AG08396 (cell line): ENCODE measurements around the gene ZNF14.
"Not testable (repeated sequence)": the region's sequence is repeated elsewhere in the genome, so short reads cannot be mapped to it uniquely, and the experiment has no call there.

Experiments
- DNase-seq: peaks from one replicate; pipeline ENCODE4 v3.0.0; 2012; ENCODE audit warnings: low spot score, mixed read lengths

The ZNF14 gene

GRCh38 chr19:19746286-19747213 is 13.6 kb upstream of the ZNF14 start:
- DNase-seq: no peak

GRCh38 chr19:19745496-19746285 is 12.8 kb upstream of the ZNF14 start:
- DNase-seq: peak; percentile 2

DNA sequence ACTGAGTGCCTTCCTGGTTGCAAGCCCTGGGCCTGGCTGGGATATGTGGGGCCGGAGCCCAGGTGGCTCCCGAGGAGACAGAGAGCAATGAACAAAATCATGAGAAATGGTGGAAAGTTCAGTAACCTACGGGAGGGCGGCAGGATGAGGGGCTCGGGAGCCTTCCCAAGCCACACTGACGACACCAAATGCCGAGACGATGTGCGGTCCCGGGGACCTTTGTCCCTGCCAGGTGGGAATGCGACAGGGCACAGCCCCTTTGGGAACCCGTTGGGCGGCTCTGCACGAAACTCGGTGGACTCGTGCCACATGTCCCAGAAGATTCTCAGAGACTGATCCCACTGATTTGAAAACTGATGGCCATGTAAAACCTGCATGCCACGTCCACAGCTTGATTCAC is 11.7 kb upstream of the ZNF14 start:
- DNase-seq: peak; percentile 2

- DNase-seq: not testable (repeated sequence)
Measured at GRCh38 chr19:19743921-19744320, 11.0 kb upstream of the ZNF14 start.

- peak; percentile 1 for DNase-seq
Measured at GRCh38 chr19:19743176-19743575, 10.3 kb upstream of the ZNF14 start.

GRCh38 chr19:19742773-19743172 is 9.9 kb upstream of the ZNF14 start:
- peak; percentile 1 for DNase-seq

GRCh38 chr19:19741184-19741583 is 8.3 kb upstream of the ZNF14 start:
- no peak for DNase-seq

- no peak for DNase-seq
Measured at GRCh38 chr19:19740755-19741154, 7.8 kb upstream of the ZNF14 start.

DNA sequence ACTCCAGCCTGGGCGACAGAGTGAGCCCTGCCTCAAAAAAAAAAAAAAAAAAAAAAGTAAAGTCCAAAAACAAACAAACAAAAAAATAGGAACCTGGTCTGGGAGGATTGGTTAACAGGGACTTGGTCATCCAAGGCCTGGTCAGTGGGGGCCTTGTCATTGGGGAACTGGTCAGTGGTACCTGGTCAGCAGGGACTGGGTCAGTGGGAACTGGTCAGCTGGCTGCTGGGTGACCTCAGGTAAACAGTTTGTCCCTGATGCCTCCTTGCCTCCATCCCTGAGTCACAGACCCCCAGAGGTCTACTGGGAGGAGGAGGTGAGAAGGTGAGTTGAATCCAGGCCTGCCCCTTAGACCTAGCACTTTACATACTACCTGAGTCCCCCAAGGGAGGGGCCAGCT is 5.7 kb upstream of the ZNF14 start:
- no peak for DNase-seq

GRCh38 chr19:19737559-19738332 is 4.8 kb upstream of the ZNF14 start:
- no peak for DNase-seq

GRCh38 chr19:19721896-19722295 is 11.0 kb downstream of the ZNF14 start:
- no peak for DNase-seq

DNA sequence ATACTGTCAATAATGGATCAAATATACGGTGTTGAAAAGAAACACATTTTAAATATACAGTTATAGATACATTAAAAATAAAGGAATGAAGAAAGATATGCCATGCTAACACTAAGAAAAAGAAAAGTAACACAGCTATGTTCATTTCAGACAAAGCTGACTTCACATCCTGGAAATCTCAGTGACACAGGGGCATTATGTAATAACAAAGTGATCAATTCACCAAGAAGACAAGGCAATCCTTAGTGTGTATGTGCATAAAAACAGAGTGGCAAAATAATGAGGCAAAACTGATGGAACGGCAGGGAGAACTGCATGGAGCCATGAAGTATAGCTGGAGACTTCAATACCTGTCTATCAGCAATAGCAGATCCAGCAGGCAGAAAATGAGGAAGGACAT is 13.1 kb downstream of the ZNF14 start:
- no peak for DNase-seq

GRCh38 chr19:19711934-19712828 is 20.7 kb downstream of the ZNF14 start:
- DNase-seq: no peak

DNA sequence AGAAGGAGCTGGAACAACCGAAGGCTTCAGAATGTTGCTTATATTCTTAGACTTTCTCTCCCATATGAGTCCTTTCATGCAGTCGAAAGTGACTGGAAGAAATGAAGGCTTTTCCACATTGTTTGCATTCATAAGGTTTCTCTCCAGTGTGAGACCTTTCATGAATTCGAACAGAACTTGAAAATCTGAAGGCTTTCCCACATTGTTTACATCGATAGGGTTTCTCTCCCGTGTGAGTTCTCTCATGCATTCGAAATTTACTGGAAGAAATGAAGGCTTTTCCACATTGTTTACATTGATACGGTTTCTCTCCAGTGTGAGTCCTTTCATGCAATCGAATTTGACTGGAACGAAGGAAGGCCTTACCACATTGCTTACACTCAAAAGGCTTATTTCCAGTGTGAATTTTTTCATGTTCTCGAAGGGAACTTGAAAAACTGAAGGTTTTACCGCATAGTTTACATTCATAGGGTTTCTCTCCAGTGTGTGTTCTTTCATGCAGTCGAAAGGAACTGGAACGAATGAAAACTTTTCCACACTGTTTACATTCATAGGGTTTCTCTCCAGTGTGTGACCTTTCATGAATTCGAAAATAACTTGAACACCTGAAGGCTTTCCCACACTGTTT is 21.5 kb downstream of the ZNF14 start:
- no peak for DNase-seq

DNA sequence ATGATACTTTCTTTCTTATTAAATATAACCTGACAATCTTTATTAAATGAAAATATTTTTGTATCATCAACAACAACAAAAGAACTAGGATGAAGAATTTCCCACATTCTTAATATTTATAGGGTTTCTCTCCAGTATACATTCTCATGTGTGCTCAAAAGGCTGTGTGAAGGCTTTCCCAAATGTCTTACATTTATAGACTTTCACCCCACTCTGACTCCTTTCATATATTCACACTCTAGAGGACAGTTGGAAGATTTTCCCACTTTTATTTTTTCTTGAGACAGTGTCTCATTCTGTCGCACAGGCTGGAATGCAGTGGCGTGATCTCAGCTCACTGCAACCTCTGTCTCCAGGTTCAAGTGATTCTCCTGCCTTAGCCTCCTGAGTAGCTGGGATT is 22.4 kb downstream of the ZNF14 start:
- DNase-seq: no peak

GRCh38 chr19:19704836-19705235 is 28.1 kb downstream of the ZNF14 start:
- DNase-seq: no peak

DNA sequence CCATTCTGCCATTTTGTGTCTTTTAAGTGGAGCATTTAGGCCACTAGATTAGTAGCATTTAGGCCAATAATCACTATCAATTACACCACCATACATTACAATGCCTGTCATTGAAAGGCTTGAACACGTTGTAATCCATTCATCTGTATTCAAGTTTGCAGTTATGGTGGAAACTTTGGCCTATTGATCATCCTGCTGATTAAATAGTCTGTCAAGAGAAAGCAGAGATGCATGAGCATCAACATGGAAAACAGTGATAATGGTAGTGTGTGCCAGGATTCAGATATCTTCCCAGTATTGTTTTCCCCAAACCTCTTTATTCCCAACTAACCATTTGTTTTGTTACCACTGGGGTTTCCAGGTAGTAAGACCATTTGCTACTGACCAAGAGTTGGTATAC is 32.4 kb downstream of the ZNF14 start:
- DNase-seq: not testable (repeated sequence)

DNA sequence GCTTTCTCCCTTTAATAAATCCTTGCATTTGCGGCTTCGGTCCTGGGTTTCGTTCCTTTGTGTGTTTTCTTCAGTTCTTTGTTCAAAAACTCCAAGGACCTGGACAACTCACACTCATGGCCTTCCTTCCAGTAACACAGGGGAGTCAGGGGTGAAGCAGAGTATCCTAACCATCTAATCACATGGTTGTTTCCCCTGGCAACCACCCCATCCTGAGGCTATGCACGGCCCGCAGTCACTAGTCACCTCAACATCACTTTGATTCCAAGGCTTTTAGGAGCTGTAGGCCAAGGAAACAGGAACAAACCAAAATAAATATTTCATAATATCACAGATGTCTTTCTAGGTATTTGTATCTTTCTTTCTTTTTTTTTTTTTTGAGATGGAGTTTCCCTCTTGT is 35.3 kb downstream of the ZNF14 start:
- no peak for DNase-seq

DNA sequence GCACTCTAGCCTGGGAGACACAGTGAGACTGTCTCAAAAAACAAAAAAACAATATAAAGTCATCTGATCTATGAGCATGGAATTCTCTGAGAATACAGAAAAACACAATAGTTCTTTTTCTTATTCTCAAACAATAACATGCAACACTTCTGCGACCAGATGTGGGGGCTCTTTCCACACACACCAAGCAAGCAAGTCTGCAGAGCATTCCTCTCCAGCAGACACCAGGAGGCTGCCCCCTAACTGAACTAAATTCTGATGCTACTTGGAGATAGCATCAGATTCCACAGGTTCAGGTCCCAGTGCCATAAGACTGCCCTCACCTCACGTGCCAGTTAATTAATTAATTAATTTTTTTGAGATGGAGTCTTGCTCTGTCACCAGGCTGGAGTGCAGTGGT is 36.5 kb downstream of the ZNF14 start:
- DNase-seq: no peak

GRCh38 chr19:19691683-19692082 is 41.2 kb downstream of the ZNF14 start:
- no peak for DNase-seq

DNA sequence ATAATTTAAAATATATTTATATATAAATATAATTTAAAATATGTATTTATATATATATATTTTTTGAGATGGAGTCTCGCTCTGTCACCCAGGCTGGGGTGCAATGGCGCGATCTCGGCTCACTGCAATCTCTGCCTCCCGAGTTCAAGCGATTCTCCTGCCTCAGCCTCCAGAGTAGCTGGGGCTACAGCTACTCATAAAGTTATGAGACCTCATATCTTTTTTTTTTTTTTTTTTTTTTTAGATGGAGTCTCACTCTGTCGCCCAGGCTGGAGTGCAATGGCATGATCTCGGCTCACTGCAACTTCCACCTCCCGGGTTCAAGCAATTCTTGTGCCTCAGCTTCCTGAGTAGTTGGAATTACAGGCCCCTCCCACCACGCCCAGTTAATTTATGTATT is 43.9 kb downstream of the ZNF14 start:
- not testable (repeated sequence) for DNase-seq
